ENCODE measurements around the gene FAM110A.

FAM110A gene

DNA sequence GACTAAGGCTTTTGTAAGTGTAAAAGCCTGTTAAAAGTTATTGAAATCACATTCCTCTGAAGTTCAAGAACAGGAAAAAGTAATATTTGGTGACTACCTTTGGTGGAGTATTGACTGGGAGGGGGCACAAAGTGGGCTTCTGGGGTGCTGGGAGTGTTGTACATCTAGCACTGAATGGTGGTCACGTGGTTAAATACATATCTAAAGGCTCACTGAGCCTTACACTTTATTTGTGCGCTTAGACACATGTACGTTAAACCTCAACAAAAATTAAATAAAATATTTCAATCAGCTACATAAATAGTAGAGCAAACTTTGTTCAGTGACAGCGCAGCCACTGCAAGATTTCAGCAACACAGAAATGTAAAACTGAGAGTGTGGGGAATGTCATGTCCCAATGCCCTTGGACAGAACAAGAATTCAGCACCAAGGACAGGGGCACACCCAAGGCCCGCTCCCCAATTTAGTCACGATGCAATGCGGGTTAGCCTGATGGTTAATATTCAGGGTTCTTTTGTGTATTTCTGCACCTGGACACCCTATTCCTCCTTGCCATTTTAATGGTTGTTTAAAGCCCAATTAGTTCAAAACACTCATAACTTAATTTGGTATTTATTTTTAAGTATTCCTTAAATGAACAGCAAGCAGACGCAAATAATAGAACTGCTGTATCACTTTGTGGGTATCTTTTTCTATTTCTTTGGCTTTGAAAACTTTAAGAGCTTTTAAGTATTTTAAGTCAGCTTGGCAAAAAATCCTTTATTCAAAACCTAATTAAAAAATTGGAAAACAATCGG, 45.2 kb downstream of the FAM110A start:
- Histone ChIP-seq H3K9me3 (ENCODE audit: control extremely low read depth in 1 of 5, control insufficient read depth in 4 of 5, insufficient read depth in 2 of 5, low read depth in 1 of 5, low read length in 4 of 5) (no peaks in the 10 kb centered on the region), H3K36me3 (ENCODE audit: control insufficient read depth in 4 of 4, insufficient read depth in 4 of 4, low read length in 3 of 4) (no peaks in the 10 kb centered on the region), H3K27ac (ENCODE audit: insufficient read depth in 1 of 2, low read depth in 1 of 2, low read length in 2 of 2, poor library complexity in 1 of 2, severe bottlenecking in 2 of 2) (no peak overlapping the region), H3K27me3 (replicated peaks in 2 of 5; ENCODE audit: control insufficient read depth in 4 of 5, insufficient read depth in 5 of 5, low read length in 4 of 5) (peaks cover 0 to 4% (median 0%) of the 10 kb centered on the region in 5 experiments), H3K4me1 (ENCODE audit: control extremely low read depth in 1 of 4, control insufficient read depth in 4 of 4, insufficient read depth in 4 of 4, low read length in 3 of 4) (peaks cover 0 to 7% (median 0%) of the 10 kb centered on the region in 4 experiments), H3K4me3 (ENCODE audit: control insufficient read depth in 1 of 7, extremely low read depth in 1 of 7, insufficient read depth in 4 of 7, low read depth in 2 of 7, low read length in 6 of 7) (no peak overlapping the region)
- 79% methylated on average over 2 of the region's 9 CpGs for WGBS (ENCODE audit: insufficient coverage)
- DNase-seq = peak; percentile 24 to 70 (median 65)
- ChIA-PET POLR2A (no interaction called here), CTCF (interaction anchor here (1.1 to 1.4 kb wide), 5 partner anchors 27 to 77 kb away, joined by 3 to 4 read pairs (median 3); partner anchors contain the start of gene FAM110A)

GRCh38 chr20:879626-880025, 46.1 kb downstream of the FAM110A start:
- 84% methylated on average over 4 of the region's 4 CpGs for WGBS (ENCODE audit: insufficient coverage)
- Histone ChIP-seq H3K36me3 (ENCODE audit: control insufficient read depth in 4 of 4, insufficient read depth in 4 of 4, low read length in 3 of 4) (no peaks in the 10 kb centered on the region), H3K27ac (ENCODE audit: insufficient read depth in 1 of 2, low read depth in 1 of 2, low read length in 2 of 2, poor library complexity in 1 of 2, severe bottlenecking in 2 of 2) (no peak overlapping the region), H3K27me3 (replicated peaks in 2 of 5; ENCODE audit: control insufficient read depth in 4 of 5, insufficient read depth in 5 of 5, low read length in 4 of 5) (peaks cover 0 to 4% (median 0%) of the 10 kb centered on the region in 5 experiments), H3K4me3 (ENCODE audit: control insufficient read depth in 1 of 7, extremely low read depth in 1 of 7, insufficient read depth in 4 of 7, low read depth in 2 of 7, low read length in 6 of 7) (no peak overlapping the region), H3K4me1 (ENCODE audit: control extremely low read depth in 1 of 4, control insufficient read depth in 4 of 4, insufficient read depth in 4 of 4, low read length in 3 of 4) (peaks cover 0 to 7% (median 0%) of the 10 kb centered on the region in 4 experiments), H3K9me3 (ENCODE audit: control extremely low read depth in 1 of 5, control insufficient read depth in 4 of 5, insufficient read depth in 2 of 5, low read depth in 1 of 5, low read length in 4 of 5) (no peaks in the 10 kb centered on the region)
- CTCF ChIA-PET = interaction anchor here (1.2 to 1.4 kb wide), 3 partner anchors 26 to 78 kb away, joined by 3 to 4 read pairs (median 3); no protein-coding TSS in a partner anchor
- DNase-seq = no peak
- POLR2A ChIA-PET = no interaction called here

DNA sequence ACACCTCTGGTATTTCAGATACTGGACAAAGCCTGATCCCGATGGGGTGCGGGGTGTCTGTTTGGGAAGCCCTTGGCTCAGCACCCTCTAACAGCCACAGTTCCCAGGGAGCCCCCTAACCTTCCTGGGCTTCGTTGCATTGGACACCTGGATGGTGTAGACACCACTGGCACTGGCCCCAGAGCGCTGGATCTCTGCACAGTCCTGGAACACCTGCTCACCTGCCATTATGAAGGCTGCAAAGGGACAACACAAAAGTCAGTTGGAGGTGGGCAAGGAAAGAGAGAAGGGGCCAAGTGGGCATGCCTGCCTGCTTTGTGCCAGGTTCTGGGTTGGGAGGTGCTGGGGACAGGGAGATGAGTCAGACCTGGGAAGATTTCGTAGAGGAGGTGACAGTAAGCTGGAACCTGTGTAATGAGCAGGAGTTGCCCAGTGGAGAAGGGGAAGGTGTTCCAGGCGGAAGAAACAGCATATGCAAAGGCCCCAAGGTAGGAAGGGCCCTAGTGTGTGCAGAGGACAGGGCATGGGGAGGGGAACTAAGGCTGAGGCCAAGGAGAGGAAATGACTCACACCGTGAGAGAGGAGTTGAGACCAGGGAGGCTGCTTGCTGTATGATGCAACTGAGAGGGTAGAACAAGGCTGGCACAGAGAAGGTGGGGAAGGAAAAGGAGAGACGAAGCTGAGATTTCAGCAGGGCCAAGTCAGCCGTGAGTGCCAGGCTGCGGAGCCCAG, 47.7 kb downstream of the FAM110A start:
- peaks cover 0 to 7% (median under 1%) of the 10 kb centered on the region in 4 experiments for H3K4me1 ChIP-seq (ENCODE audit: control extremely low read depth in 1 of 4, control insufficient read depth in 4 of 4, insufficient read depth in 4 of 4, low read length in 3 of 4)
- ChIA-PET POLR2A (no interaction called here), CTCF (no interaction called here)
- H3K9me3 ChIP-seq (ENCODE audit: control extremely low read depth in 1 of 5, control insufficient read depth in 4 of 5, insufficient read depth in 2 of 5, low read depth in 1 of 5, low read length in 4 of 5) = no peaks in the 10 kb centered on the region
- peak in 2 of 3 donors; percentile 37 to 67 for DNase-seq
- H3K36me3 ChIP-seq (ENCODE audit: control insufficient read depth in 4 of 4, insufficient read depth in 4 of 4, low read length in 3 of 4) = no peaks in the 10 kb centered on the region
- 76% methylated on average over 7 of the region's 10 CpGs for WGBS (ENCODE audit: insufficient coverage)
- peaks cover 0 to 4% (median 0%) of the 10 kb centered on the region in 5 experiments for H3K27me3 ChIP-seq (replicated peaks in 2 of 5; ENCODE audit: control insufficient read depth in 4 of 5, insufficient read depth in 5 of 5, low read length in 4 of 5)
- no peak overlapping the region for H3K27ac ChIP-seq (ENCODE audit: insufficient read depth in 1 of 2, low read depth in 1 of 2, low read length in 2 of 2, poor library complexity in 1 of 2, severe bottlenecking in 2 of 2)
- no peak overlapping the region for H3K4me3 ChIP-seq (ENCODE audit: control insufficient read depth in 1 of 7, extremely low read depth in 1 of 7, insufficient read depth in 4 of 7, low read depth in 2 of 7, low read length in 6 of 7)

- no peaks in the 10 kb centered on the region for H3K36me3 ChIP-seq (ENCODE audit: control insufficient read depth in 4 of 4, insufficient read depth in 4 of 4, low read length in 3 of 4)
- H3K4me3 ChIP-seq (ENCODE audit: control insufficient read depth in 1 of 7, extremely low read depth in 1 of 7, insufficient read depth in 4 of 7, low read depth in 2 of 7, low read length in 6 of 7) = no peak overlapping the region
- H3K27me3 ChIP-seq (replicated peaks in 2 of 5; ENCODE audit: control insufficient read depth in 4 of 5, insufficient read depth in 5 of 5, low read length in 4 of 5) = peaks cover 0 to 4% (median 0%) of the 10 kb centered on the region in 5 experiments
- ChIA-PET POLR2A (no interaction called here), CTCF (no interaction called here)
- no peak for DNase-seq
- peaks cover 0 to 7% (median under 1%) of the 10 kb centered on the region in 4 experiments for H3K4me1 ChIP-seq (ENCODE audit: control extremely low read depth in 1 of 4, control insufficient read depth in 4 of 4, insufficient read depth in 4 of 4, low read length in 3 of 4)
- no peaks in the 10 kb centered on the region for H3K9me3 ChIP-seq (ENCODE audit: control extremely low read depth in 1 of 5, control insufficient read depth in 4 of 5, insufficient read depth in 2 of 5, low read depth in 1 of 5, low read length in 4 of 5)
- no peak overlapping the region for H3K27ac ChIP-seq (ENCODE audit: insufficient read depth in 1 of 2, low read depth in 1 of 2, low read length in 2 of 2, poor library complexity in 1 of 2, severe bottlenecking in 2 of 2)
Observed at GRCh38 chr20:881783-882144, 48.2 kb downstream of the FAM110A start.

DNA sequence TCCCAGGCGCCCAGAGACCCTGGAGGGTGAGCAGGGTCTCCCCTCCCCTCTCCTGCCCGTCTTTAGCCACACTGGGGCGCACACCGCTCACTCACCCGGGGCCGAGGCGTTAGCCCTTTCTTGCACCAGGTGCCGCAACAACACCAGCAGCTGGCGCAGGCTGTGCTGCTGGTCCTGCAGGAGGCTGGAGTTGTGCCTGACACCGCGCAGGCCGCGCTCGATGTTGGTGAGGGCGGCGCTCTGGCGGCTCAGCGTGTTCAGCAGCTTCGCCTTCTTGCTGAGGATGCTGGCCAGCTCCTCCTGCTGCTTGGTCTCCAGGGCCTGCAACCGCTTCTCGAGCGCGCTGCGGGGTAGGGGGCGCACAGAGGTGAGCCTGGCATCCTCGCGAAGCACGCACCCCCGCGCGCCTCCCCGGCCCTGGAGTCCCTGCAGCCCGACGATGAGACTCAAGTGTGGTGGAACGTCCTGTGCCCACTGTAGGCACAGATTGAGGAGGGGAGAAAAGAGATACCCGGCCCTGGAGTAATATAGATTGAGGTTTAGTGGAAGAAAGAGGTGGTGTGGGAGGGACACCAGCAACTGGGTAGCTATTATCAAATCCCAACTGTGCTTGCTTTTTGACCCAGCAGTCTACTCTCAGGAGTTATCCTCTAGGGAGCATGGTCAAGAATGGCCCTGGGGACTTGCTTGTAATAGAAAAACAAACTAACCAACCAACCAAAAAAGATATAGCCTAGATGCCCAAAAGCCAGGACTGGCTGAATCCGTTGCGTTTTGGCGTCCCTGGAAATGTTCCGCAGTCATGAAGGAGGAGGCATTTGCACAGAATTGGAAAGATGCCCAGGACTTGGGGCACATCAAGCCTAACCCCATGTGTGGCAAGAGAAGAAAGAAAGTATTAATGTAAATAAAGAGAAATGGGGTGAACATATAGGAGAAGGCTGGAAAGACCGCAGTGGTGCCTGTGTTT, 51.8 kb downstream of the FAM110A start:
- Histone ChIP-seq H3K27me3 (replicated peaks in 2 of 5; ENCODE audit: control insufficient read depth in 4 of 5, insufficient read depth in 5 of 5, low read length in 4 of 5) (peaks cover 0 to 8% (median 0%) of the 10 kb centered on the region in 5 experiments), H3K4me3 (ENCODE audit: control insufficient read depth in 1 of 7, extremely low read depth in 1 of 7, insufficient read depth in 4 of 7, low read depth in 2 of 7, low read length in 6 of 7) (peak overlapping the region in 1 of 7 experiments; percentile 33), H3K36me3 (ENCODE audit: control insufficient read depth in 4 of 4, insufficient read depth in 4 of 4, low read length in 3 of 4) (no peaks in the 10 kb centered on the region), H3K9me3 (ENCODE audit: control extremely low read depth in 1 of 5, control insufficient read depth in 4 of 5, insufficient read depth in 2 of 5, low read depth in 1 of 5, low read length in 4 of 5) (no peaks in the 10 kb centered on the region), H3K4me1 (ENCODE audit: control extremely low read depth in 1 of 4, control insufficient read depth in 4 of 4, insufficient read depth in 4 of 4, low read length in 3 of 4) (peaks cover 0 to 7% (median under 1%) of the 10 kb centered on the region in 4 experiments), H3K27ac (ENCODE audit: insufficient read depth in 1 of 2, low read depth in 1 of 2, low read length in 2 of 2, poor library complexity in 1 of 2, severe bottlenecking in 2 of 2) (no peak overlapping the region)
- ChIA-PET CTCF (interaction anchor here (0.9 to 3.1 kb wide), 7 partner anchors 9 to 132 kb away, joined by 3 to 24 read pairs (median 4); no protein-coding TSS in a partner anchor), POLR2A (no interaction called here)
- WGBS (ENCODE audit: insufficient coverage) = 15% methylated on average over 39 of the region's 41 CpGs
- peak; percentile 72 to 87 (median 82) for DNase-seq

DNA sequence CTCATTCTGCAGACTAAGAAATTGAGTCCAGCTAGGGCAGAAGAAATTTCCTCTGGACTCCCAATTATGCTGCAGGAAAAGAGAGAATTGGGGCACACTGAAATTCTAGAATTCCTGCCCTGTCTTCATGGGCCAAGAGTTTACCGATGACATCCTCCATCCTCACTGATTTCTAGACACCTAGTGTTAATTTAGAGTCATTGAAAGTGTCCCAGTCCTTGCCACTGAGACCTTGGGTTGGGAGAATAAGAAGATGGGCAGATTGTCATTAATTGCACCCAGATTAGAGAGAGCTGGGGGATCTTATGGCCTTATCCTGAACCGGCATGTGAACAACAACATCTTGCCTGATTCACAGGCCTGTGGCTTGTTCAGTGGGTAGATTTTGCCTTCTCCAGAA, 53.6 kb downstream of the FAM110A start:
- CTCF ChIA-PET = interaction anchor here (0.6 to 2.5 kb wide), 6 partner anchors 10 to 102 kb away, joined by 3 to 16 read pairs (median 4); no protein-coding TSS in a partner anchor

More for the DNA sequence above, 53.6 kb downstream of the FAM110A start:
- POLR2A ChIA-PET = no interaction called here
- 88% methylated on average over 1 of the region's 2 CpGs for WGBS (ENCODE audit: insufficient coverage)
- H3K9me3 ChIP-seq (ENCODE audit: control extremely low read depth in 1 of 5, control insufficient read depth in 4 of 5, insufficient read depth in 2 of 5, low read depth in 1 of 5, low read length in 4 of 5) = no peaks in the 10 kb centered on the region
- no peak overlapping the region for H3K27ac ChIP-seq (ENCODE audit: insufficient read depth in 1 of 2, low read depth in 1 of 2, low read length in 2 of 2, poor library complexity in 1 of 2, severe bottlenecking in 2 of 2)
- H3K36me3 ChIP-seq (ENCODE audit: control insufficient read depth in 4 of 4, insufficient read depth in 4 of 4, low read length in 3 of 4) = no peaks in the 10 kb centered on the region
- H3K4me1 ChIP-seq (ENCODE audit: control extremely low read depth in 1 of 4, control insufficient read depth in 4 of 4, insufficient read depth in 4 of 4, low read length in 3 of 4) = peaks cover 0 to 10% (median 3%) of the 10 kb centered on the region in 4 experiments
- no peak overlapping the region for H3K4me3 ChIP-seq (ENCODE audit: control insufficient read depth in 1 of 7, extremely low read depth in 1 of 7, insufficient read depth in 4 of 7, low read depth in 2 of 7, low read length in 6 of 7)
- no peak for DNase-seq
- peaks cover 0 to 8% (median 0%) of the 10 kb centered on the region in 5 experiments for H3K27me3 ChIP-seq (replicated peaks in 2 of 5; ENCODE audit: control insufficient read depth in 4 of 5, insufficient read depth in 5 of 5, low read length in 4 of 5)
